Activated naive CD4-positive, alpha-beta T cell treated with anti-CD3 and anti-CD28 coated beads, Interleukin-2, amount 50 U/mL, for 16 hours (primary cell): ENCODE results near the gene GAREM2.

Source experiments
- DNase-seq: peaks from one replicate; pipeline ENCODE4 v3.0.0-alpha.2; 2020

GAREM2 gene

GRCh38 chr2:26238311-26238958 is 65.5 kb downstream of the GAREM2 start:
- no peak for DNase-seq
